ENCODE results near the gene NPTN. TPM values are rescaled to one million over a fixed set of nuclear protein-coding genes. Genes with fewer than 3 reads are reported as not detected.

Gene NPTN
- total RNA-seq (2014; rRNA removed; shearing (Covaris generic); ENCODE audit: low replicate concordance): 103 and 130 TPM in 2 replicates

GRCh38 chr15:73633111-73633990, at the start of gene NPTN:
NPTN (minus strand) TSS chr15:73633389; CDS start chr15:73633215, 174 bp downstream.
- in situ Hi-C loops (cut with HindIII; ENCODE audit: low pct_unique_long_range_greater_than_20kb, low sequenced_read_pairs): no loop called here
- peak; percentile 97 for DNase-seq (ENCODE audit: low read depth)

DNA sequence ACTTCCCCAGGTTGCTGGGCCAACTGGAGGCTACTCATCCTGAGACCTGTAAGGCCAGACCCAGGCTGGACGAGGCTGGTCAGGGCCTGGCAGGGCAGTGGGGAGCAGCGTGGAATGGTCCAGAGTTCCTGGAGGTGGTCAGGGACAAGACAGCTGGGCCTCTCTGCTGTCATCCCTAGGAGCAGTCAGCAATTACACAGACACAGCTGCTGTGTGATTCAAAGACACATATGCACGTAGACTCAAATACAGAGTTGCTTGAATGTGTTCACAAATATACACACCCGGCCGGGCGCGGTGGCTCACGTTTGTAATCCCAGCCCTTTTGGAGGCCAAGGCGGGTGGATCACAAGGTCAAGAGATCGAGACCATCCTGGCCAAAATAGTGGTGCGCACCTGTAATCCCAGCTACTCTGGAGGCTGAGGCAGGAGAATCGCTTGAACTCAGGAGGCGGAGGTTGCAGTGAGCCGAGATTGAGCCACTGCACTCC, 49.5 kb upstream of the NPTN start:
- in situ Hi-C loops (cut with HindIII; ENCODE audit: low pct_unique_long_range_greater_than_20kb, low sequenced_read_pairs): no loop called here
- no peak for DNase-seq (ENCODE audit: low read depth)

DNA sequence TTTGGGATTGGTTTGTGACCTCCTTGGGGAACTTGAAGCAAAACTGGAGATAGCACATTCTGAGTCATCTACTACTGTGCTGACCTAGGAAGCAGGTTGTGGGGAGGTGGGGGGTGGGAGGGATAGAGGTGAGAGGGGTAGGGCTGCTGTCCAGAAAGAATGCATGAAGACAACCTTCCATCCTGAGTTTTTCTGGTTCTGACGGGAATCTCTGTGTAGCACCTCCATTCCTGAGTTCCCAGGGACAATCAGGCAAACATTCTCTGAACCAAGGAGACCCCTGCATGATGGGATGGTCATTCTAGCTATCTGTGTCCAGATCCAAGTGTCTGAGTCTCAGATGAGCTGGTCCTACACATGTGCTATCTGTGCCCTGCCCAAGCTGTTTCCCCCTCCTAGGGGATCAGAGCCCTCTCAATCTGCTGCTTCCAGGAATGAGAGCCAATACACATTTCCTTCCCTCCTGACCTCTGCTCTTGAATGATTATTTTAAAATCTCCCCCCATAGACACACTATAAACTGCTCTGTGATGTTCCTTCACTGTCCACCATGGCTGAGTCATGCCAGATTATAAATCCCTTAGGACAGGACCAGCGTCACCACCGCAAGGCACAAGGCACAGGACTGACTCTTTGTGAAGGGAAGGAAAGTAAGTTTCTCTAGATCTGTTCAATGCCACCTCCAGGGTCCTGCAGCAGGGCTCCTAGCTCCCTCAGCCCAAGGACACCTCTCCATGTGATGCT, 48.8 kb upstream of the NPTN start:
- no peak for DNase-seq (ENCODE audit: low read depth)
- in situ Hi-C loops (cut with HindIII; ENCODE audit: low pct_unique_long_range_greater_than_20kb, low sequenced_read_pairs): no loop called here

DNA sequence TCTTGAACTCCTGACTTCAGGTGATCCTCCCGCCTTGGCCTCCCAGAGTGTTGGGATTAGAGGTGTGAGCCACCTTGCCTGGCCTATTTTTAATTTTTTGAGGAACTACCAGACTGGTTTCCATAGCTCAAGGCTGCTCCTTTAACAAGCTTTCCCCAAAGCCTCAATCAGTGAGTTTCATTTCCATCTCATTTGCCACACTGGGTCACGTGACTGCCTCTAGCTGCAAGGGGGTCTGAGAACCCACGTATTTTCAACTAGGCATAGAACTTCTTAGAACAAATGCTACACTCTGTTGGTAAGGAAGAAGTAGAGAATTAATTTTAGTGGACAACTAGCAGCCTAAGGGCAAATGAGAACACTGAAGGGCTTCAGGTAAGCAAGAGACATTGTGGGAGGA, 47.9 kb upstream of the NPTN start:
- no peak for DNase-seq (ENCODE audit: low read depth)
- in situ Hi-C loops (cut with HindIII; ENCODE audit: low pct_unique_long_range_greater_than_20kb, low sequenced_read_pairs): no loop called here

GRCh38 chr15:73680549-73680948, 47.4 kb upstream of the NPTN start:
- in situ Hi-C loops (cut with HindIII; ENCODE audit: low pct_unique_long_range_greater_than_20kb, low sequenced_read_pairs): no loop called here
- no peak for DNase-seq (ENCODE audit: low read depth)

DNA sequence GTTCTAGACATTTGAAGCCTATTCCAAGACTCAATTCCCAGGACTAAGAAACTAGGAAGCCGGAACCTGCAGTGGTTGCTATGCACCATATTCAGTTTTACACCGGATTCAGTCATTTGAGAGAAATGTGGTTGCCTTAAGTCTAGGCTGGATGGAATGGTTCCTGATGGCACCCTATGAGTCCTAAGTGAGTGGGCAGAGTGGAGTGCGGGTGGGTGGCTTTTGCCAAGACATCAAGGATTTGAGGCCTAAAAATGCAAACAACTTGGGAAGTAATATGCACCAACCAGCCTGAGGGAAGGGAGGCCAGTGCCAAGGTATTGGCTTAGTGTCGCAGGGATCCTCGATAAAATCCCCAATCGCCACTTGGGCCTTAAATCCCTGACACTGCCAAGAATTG, 46.8 kb upstream of the NPTN start:
- no peak for DNase-seq (ENCODE audit: low read depth)
- in situ Hi-C loops (cut with HindIII; ENCODE audit: low pct_unique_long_range_greater_than_20kb, low sequenced_read_pairs): no loop called here

- in situ Hi-C loops (cut with HindIII; ENCODE audit: low pct_unique_long_range_greater_than_20kb, low sequenced_read_pairs): no loop called here
- no peak for DNase-seq (ENCODE audit: low read depth)
These were observed 46.0 kb upstream of the NPTN start for GRCh38 chr15:73679180-73679579.

GRCh38 chr15:73678498-73678897, 45.3 kb upstream of the NPTN start:
- in situ Hi-C loops (cut with HindIII; ENCODE audit: low pct_unique_long_range_greater_than_20kb, low sequenced_read_pairs): no loop called here
- DNase-seq (ENCODE audit: low read depth): no peak

DNA sequence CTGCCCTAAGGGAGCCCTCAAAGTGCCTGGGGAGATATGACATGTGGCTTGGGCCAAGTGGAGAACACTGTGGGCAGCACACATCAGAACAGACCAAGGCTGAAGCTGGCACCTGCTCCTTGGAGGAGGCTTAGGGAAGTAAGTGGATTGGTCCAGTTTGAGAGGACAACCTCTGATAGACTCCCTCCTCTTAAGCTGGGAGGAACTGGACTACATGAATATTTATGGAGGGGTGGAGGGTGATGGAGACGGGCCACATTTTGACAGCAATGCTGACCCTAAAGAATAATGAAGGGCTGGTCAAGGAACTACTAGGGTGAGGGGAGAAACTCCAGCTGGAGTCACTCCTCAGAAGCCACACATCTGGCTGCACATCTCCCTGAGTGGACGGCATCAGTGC, 44.5 kb upstream of the NPTN start:
- DNase-seq (ENCODE audit: low read depth): no peak
- in situ Hi-C loops (cut with HindIII; ENCODE audit: low pct_unique_long_range_greater_than_20kb, low sequenced_read_pairs): no loop called here

- peak; percentile 44 for DNase-seq (ENCODE audit: low read depth)
- in situ Hi-C loops (cut with HindIII; ENCODE audit: low pct_unique_long_range_greater_than_20kb, low sequenced_read_pairs): no loop called here
These were observed 44.0 kb upstream of the NPTN start for GRCh38 chr15:73677146-73677607.

DNA sequence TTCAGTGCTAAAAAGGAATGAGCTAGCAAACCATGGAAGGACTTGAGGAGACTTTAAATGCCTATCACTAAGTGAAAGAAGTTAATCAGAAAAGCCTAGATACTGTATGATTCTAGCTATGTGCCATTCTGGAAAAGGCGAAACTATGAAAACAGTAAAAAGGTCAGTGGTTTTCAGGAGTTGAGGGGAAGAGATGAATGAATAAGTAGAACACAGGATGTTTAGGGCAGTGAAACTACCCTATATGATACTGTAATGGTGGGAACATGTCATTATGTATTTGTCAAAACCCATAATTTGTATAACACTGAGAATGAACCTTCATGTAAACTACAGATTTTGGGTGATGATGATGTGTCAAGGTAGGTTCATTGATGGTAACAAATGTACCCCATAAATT, 41.4 kb upstream of the NPTN start:
- in situ Hi-C loops (cut with HindIII; ENCODE audit: low pct_unique_long_range_greater_than_20kb, low sequenced_read_pairs): no loop called here
- DNase-seq (ENCODE audit: low read depth): no peak

GRCh38 chr15:73660455-73660854, 27.3 kb upstream of the NPTN start:
- no peak for DNase-seq (ENCODE audit: low read depth)
- in situ Hi-C loops (cut with HindIII; ENCODE audit: low pct_unique_long_range_greater_than_20kb, low sequenced_read_pairs): no loop called here

DNA sequence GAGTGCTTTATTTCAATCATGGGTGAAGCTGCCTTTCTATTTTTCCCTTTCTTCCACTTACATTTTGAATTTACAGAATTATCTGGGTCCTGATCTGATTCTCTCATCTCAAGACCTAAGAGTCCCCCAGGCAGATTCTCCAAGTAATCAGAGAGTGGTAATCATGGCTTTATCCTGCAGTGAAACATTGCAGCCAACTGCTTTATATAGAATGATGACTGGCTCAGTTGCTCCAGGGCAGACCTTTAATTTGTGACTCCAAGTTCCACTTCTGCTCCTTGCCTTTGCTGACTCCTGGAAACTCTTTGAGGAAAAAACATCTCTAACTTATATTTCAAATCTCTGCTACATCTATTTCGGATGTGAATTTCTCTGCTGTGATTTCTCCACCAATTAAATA, 25.5 kb upstream of the NPTN start:
- in situ Hi-C loops (cut with HindIII; ENCODE audit: low pct_unique_long_range_greater_than_20kb, low sequenced_read_pairs): no loop called here

GRCh38 chr15:73655724-73656123, 22.5 kb upstream of the NPTN start:
- in situ Hi-C loops (cut with HindIII; ENCODE audit: low pct_unique_long_range_greater_than_20kb, low sequenced_read_pairs): no loop called here
- no peak for DNase-seq (ENCODE audit: low read depth)

More for the DNA sequence above, 25.5 kb upstream of the NPTN start:
- no peak for DNase-seq (ENCODE audit: low read depth)

DNA sequence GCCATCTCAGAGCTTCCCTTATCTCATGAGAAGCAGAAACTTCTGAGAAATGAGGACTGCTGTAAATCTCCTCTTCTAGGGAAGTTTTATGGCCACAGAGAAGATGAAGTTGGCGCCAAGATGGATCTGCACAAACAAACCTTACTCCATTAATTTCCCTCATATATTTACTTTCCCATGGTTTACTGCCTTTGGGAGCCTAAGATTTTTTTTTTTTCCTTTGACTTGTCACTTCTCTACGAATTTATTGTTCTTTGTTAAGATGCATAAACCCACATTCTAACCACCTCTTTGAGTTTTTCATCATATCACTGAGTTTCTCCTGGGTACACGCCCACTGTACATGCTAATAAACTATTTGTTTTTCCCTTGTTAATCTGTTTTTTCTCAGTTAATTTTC, 21.5 kb upstream of the NPTN start:
- in situ Hi-C loops (cut with HindIII; ENCODE audit: low pct_unique_long_range_greater_than_20kb, low sequenced_read_pairs): no loop called here
- no peak for DNase-seq (ENCODE audit: low read depth)

- no peak for DNase-seq (ENCODE audit: low read depth)
- in situ Hi-C loops (cut with HindIII; ENCODE audit: low pct_unique_long_range_greater_than_20kb, low sequenced_read_pairs): no loop called here
These were observed 17.4 kb upstream of the NPTN start for GRCh38 chr15:73650416-73651126.

DNA sequence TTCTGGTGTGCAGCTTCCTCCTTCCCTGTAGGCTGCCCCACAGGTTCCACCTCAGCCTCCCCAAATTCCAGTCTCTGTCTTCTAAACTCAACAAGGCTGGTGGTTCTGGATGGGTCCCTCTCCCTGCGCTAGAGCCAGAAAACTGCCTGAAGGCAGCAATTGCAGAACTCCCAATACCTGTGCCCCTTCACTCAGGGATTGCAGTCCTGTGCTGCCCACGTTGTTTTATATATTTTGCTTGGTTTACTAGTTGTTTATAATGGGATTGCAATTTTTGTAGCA, 14.8 kb upstream of the NPTN start:
- in situ Hi-C loops (cut with HindIII; ENCODE audit: low pct_unique_long_range_greater_than_20kb, low sequenced_read_pairs): no loop called here

DNA sequence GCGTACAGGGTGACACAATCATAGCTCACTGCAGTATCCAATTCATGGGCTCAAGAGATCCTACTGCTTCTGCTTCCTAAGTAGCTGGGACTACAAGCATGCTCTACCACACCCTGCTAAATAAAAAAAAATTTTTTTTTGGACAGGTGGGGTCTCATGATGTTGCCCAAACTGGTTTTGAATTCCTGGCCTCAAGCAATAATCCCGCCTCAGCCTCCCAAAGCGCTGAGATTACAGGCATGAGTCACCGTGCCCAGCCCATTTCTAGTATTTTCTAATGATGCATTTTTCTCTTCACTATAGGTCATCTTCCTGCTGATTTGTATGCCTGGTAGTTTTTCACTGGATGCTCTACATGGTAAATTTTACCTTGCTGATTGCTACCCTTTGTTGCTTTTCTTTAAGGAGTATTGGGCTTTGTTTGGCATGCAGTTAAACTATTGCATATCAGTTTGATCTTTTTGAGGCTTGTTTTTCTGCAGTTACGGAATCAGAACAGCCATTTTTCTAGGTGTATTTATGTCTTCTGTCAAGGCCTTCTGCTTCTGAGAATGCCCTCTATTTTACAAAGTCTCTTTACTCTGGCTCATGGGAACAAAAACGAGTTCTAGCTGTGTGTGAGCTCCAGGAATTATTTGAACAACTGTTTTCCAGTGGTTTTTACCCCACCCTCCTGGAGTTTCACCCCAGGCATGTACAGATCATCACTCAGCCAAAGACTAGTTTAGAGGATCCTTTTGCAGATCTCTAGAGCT, 14.2 kb upstream of the NPTN start:
- in situ Hi-C loops (cut with HindIII; ENCODE audit: low pct_unique_long_range_greater_than_20kb, low sequenced_read_pairs): no loop called here
- no peak for DNase-seq (ENCODE audit: low read depth)

More for the DNA sequence above, 14.8 kb upstream of the NPTN start:
- DNase-seq (ENCODE audit: low read depth): no peak
